22Rv1 (cell line): ENCODE measurements around the gene GDNF.

Experiments
- CTCF ChIP-seq: fragments of 450-650 bp; IDR thresholded peaks from 2 replicates; pipeline ENCODE4 v1.5.1; 2017; ENCODE audit warnings: mild to moderate bottlenecking
- ZFX ChIP-seq: fragments of 450-650 bp; IDR thresholded peaks from 2 replicates; pipeline ENCODE4 v1.6.1; 2017; ENCODE audit warnings: antibody characterized with exemption, borderline replicate concordance

- TF ChIP-seq CTCF (no peak), ZFX (no peak)
Observed at GRCh38 chr5:37773809-37774208, 66.0 kb downstream of the GDNF start.
